Colonic mucosa (tissue), 4 donors: ENCODE results near the gene OBI1. TPM values are rescaled to one million over a fixed set of nuclear protein-coding genes. Genes with fewer than 3 reads are reported as not detected.
A peak's percentile ranks its signal among the peaks of the same experiment; 100 is the strongest.

Experiments
- DNase-seq: peaks from one replicate; pipeline ENCODE4 v3.0.0-alpha.2; 2020
- H3K27ac ChIP-seq: fragments of 200-600 bp; one replicate; pipeline ENCODE4 v1.8.0; 2021
- H3K27me3 ChIP-seq: fragments of 200-600 bp; one replicate; pipeline ENCODE4 v1.8.0; 2021
- H3K36me3 ChIP-seq: fragments of 200-600 bp; one replicate; pipeline ENCODE4 v1.8.0; 2021
- H3K4me1 ChIP-seq: fragments of 200-600 bp; one replicate; pipeline ENCODE4 v1.8.0; 2021; ENCODE audit warnings: mild to moderate bottlenecking
- H3K4me3 ChIP-seq: fragments of 200-600 bp; one replicate; pipeline ENCODE4 v1.8.0; 2021
- H3K9ac ChIP-seq, 2 donors: one replicate each; pipeline ENCODE4 v1.7.0; 2013; ENCODE audit warnings: control low read depth in 2 of 2, low read depth in 2 of 2, low read length in 2 of 2
- H3K9me3 ChIP-seq: fragments of 200-600 bp; one replicate; pipeline ENCODE4 v1.8.0; 2021
- CTCF ChIP-seq: fragments of 200-600 bp; IDR thresholded peaks from one replicate; pipeline ENCODE4 v1.8.0; 2022; ENCODE audit warnings: antibody characterized with exemption, mild to moderate bottlenecking
- intact Hi-C: fragments of 100-400 bp; cut with DNase I; formaldehyde crosslinking; loops from one replicate; pipeline ENCODE4 v1.14.1; 2022
- total RNA-seq, 2 donors: library from RNA; stranded (reverse); fragmentation: NEBNext Ultra II Directional in 1 of 2; extraction: Animal tissue kit (Norgen Biotek cat#: 25700) in 1 of 2; gene quantifications; one replicate each; pipeline ENCODE4 v1.2.1, GENCODE V29; 2021
- donor health status: healthy.
- donor health status: DM: no; HTN: no; CAD: no.
- donor health status: DM: no; HTN: no; CAD: no.

Gene OBI1
- total RNA-seq, 2 donors from 2014 or later, result 6.8 to 8.0 TPM

DNA sequence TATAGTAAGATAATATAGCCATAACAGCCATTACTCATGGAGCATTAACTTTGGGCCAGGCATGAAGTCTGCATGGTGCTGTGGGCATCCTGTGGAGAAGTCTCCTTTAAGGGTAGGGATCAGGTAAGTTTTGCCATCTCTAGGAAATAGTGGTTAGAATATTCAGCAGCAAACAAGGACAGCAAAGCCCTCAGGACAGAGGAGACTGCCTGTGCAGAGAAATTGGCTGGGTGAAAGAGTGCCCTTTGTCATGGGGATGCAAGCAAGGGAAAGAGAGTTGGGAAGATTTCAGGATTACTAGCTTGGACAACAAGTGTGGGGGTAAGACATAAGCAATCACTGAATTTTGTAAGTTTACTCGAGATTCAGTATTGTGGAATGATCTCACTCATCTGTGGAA lies 15.7 kb upstream of the OBI1 start:
- Histone ChIP-seq H3K27ac (no peak overlapping the region), H3K4me3 (no peak overlapping the region), H3K4me1 (no peaks in the 10 kb centered on the region), H3K9ac (no peak overlapping the region), H3K36me3 (no peaks in the 10 kb centered on the region), H3K9me3 (no peaks in the 10 kb centered on the region), H3K27me3 (no peaks in the 10 kb centered on the region)
- DNase-seq, result no peak
- TF ChIP-seq CTCF, result no peak
- intact Hi-C loops, result no loop called here

DNA sequence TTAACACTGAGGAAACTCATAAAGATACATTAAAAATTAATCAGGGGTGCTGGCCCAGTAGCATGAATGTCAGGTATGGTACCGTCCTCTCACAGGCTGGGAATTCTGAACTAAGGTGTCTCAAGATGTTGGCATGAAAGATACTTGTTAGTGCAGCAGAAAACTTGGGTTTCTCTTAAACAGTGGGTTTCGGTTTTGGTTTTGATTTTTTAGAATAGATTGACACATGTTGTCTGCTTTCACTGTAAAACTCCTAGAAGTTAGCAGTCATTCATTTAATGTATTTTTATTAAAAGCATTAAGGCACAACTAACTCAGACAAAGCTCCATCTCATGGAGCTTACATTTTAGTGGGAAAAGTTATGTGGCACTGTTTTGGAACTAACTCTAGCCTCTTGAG lies 3.5 kb upstream of the OBI1 start:
- Histone ChIP-seq H3K9me3 (no peaks in the 10 kb centered on the region), H3K27ac (no peak overlapping the region), H3K4me3 (no peak overlapping the region), H3K4me1 (peaks cover 7% of the 10 kb centered on the region), H3K36me3 (no peaks in the 10 kb centered on the region), H3K27me3 (no peaks in the 10 kb centered on the region), H3K9ac (no peak overlapping the region)
- TF ChIP-seq CTCF, result no peak
- intact Hi-C loops, result no loop called here
- DNase-seq, result no peak

DNA sequence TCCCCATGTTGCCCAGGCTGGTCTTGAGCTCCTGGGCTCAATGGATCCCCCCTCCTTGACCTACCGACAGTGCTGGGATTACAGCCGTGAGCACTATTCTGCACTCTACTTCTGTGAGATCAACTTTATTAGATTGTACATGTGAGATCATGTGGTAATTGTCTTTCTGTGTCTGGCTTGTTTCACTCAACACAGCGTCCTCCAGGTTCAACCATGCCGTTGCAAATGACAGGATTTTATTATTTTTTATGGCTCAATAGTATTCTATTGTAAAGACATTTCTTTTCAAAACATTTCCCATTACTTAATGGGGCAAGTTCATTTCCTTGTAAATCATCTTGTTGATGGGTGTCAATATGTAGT lies 1.5 kb upstream of the OBI1 start:
- Histone ChIP-seq H3K4me3 (no peak overlapping the region), H3K27ac (no peak overlapping the region), H3K9me3 (no peaks in the 10 kb centered on the region), H3K27me3 (no peaks in the 10 kb centered on the region), H3K9ac (no peak overlapping the region), H3K4me1 (peaks cover 7% of the 10 kb centered on the region), H3K36me3 (no peaks in the 10 kb centered on the region)
- no peak for DNase-seq
- intact Hi-C loops, result no loop called here
- TF ChIP-seq CTCF, result no peak

- H3K4me3 ChIP-seq, result peak overlapping the region; percentile 94
- H3K27me3 ChIP-seq, result no peaks in the 10 kb centered on the region
- no peak overlapping the region for H3K27ac ChIP-seq
- no peaks in the 10 kb centered on the region for H3K36me3 ChIP-seq
- H3K4me1 ChIP-seq, result peaks cover 7% of the 10 kb centered on the region
- peak overlapping the region; percentile 14 to 21 for H3K9ac ChIP-seq
- intact Hi-C loops, result loop anchor here (5.0 kb wide), 1 partner anchor 53 kb away; no protein-coding TSS in a partner anchor
- no peak for DNase-seq
- no peak for TF ChIP-seq CTCF
- no peaks in the 10 kb centered on the region for H3K9me3 ChIP-seq
These were observed 958 bp upstream of the OBI1 start for GRCh38 chr13:78659732-78660494.

- Histone ChIP-seq H3K9ac (peak overlapping the region in 1 of 2 donors; percentile 21), H3K27ac (no peak overlapping the region), H3K4me3 (peak overlapping the region; percentile 94), H3K27me3 (no peaks in the 10 kb centered on the region), H3K9me3 (no peaks in the 10 kb centered on the region), H3K36me3 (no peaks in the 10 kb centered on the region), H3K4me1 (peaks cover 7% of the 10 kb centered on the region)
- no peak for TF ChIP-seq CTCF
- DNase-seq, result no peak
- intact Hi-C loops, result loop anchor here (5.0 kb wide), 1 partner anchor 52 kb away; no protein-coding TSS in a partner anchor
These were observed 435 bp upstream of the OBI1 start for GRCh38 chr13:78659450-78659730.
